ENCODE data around the gene GPR151. TPM values are rescaled to one million over a fixed set of nuclear protein-coding genes. Genes with fewer than 3 reads are reported as not detected.

Gene GPR151
- polyA plus RNA-seq, 1 of the 3 experiments (the other 2 are of a cell fraction), result not detected

GRCh38 chr5:146499680-146500079, 16.3 kb downstream of the GPR151 start:
- Histone ChIP-seq H3K9ac (no peak overlapping the region), H3K4me1 (ENCODE audit: control insufficient read depth in 1 of 2, insufficient read depth in 2 of 2, low read depth in 1 of 2, low read length in 1 of 2) (peaks cover 0 to 3% of the 10 kb centered on the region in 2 experiments; a peak in 3 of 4 replicates), H3K4me2 (no peak overlapping the region), H3K27me3 (ENCODE audit: insufficient read depth) (no peaks in the 10 kb centered on the region), H3F3A (replicated peaks; ENCODE audit: insufficient read depth) (peaks cover 4% of the 10 kb centered on the region), H3K9me2 (no peaks in the 10 kb centered on the region), H3K27ac (ENCODE audit: low read depth in 2 of 2, low read length in 1 of 2) (no peak overlapping the region), H3K79me2 (ENCODE audit: insufficient read depth) (peaks cover 27% of the 10 kb centered on the region; the same call in 1 of the 2 replicates), H4K20me1 (ENCODE audit: insufficient read depth) (no peaks in the 10 kb centered on the region), H2AFZ (ENCODE audit: low read depth) (no peak overlapping the region), H3K36me3 (replicated peaks in 1 of 2; ENCODE audit: control insufficient read depth in 1 of 2, insufficient read depth in 2 of 2, low read length in 1 of 2) (peaks cover 47 to 78% of the 10 kb centered on the region in 2 experiments), H3K9me3 (no peaks in the 10 kb centered on the region), H3K4me3 (ENCODE audit: low read depth in 2 of 2, low read length in 1 of 2) (no peak overlapping the region)
- WGBS (ENCODE audit: low lambda C conversion rate), result 97% methylated on average over 4 of the region's 4 CpGs
- POLR2A ChIA-PET, result no interaction called here
- TF ChIP-seq PBX3 (IDR thresholded peaks at IDR 0.05) (peak; percentile 74), SMC3 (IDR thresholded peaks at IDR 0.05; ENCODE audit: low read depth, low read length) (no peak)
- CTCF ChIA-PET, result interaction anchor here (0.6 to 2.3 kb wide), 2 partner anchors 23 to 466 kb away, joined by 3 to 5 read pairs; no protein-coding TSS in a partner anchor
- no peak for DNase-seq

GRCh38 chr5:146494656-146495055, 21.3 kb downstream of the GPR151 start:
- Histone ChIP-seq H3K27me3 (ENCODE audit: insufficient read depth) (no peaks in the 10 kb centered on the region), H4K20me1 (ENCODE audit: insufficient read depth) (no peaks in the 10 kb centered on the region), H2AFZ (ENCODE audit: low read depth) (no peak overlapping the region), H3K9ac (no peak overlapping the region), H3K27ac (ENCODE audit: low read depth in 2 of 2, low read length in 1 of 2) (no peak overlapping the region), H3F3A (replicated peaks; ENCODE audit: insufficient read depth) (peaks cover 13% of the 10 kb centered on the region), H3K9me2 (no peaks in the 10 kb centered on the region), H3K36me3 (replicated peaks in 1 of 2; ENCODE audit: control insufficient read depth in 1 of 2, insufficient read depth in 2 of 2, low read length in 1 of 2) (peaks cover 55 to 61% of the 10 kb centered on the region in 2 experiments), H3K9me3 (no peaks in the 10 kb centered on the region), H3K79me2 (ENCODE audit: insufficient read depth) (peaks cover 8% of the 10 kb centered on the region; the same call in 1 of the 2 replicates), H3K4me3 (ENCODE audit: low read depth in 2 of 2, low read length in 1 of 2) (no peak overlapping the region), H3K4me1 (ENCODE audit: control insufficient read depth in 1 of 2, insufficient read depth in 2 of 2, low read depth in 1 of 2, low read length in 1 of 2) (peaks cover 0 to 3% of the 10 kb centered on the region in 2 experiments; a peak in 3 of 4 replicates), H3K4me2 (no peak overlapping the region)
- ChIA-PET POLR2A (no interaction called here), CTCF (no interaction called here)
- DNase-seq, result no peak
- WGBS (ENCODE audit: low lambda C conversion rate), result 90% methylated on average over 2 of the region's 2 CpGs
- TF ChIP-seq FOSL2 (IDR thresholded peaks at IDR 0.05; ENCODE audit: borderline replicate concordance, low read depth) (no peak), CHD2 (IDR thresholded peaks at IDR 0.05; ENCODE audit: low read length, partially characterized antibody) (no peak), ELF1 (IDR thresholded peaks at IDR 0.05) (no peak), TAF1 (IDR thresholded peaks at IDR 0.05; ENCODE audit: borderline replicate concordance, low read depth, low read length) (no peak), IRF3 (IDR thresholded peaks at IDR 0.05; ENCODE audit: low read depth, low read length) (no peak), FOXJ3 (CRISPR knock-in tag; IDR thresholded peaks at IDR 0.05) (no peak)

Data from SK-N-SH (cell line).